PC-3 (cell line): ENCODE results near the gene ASIC3. TPM values are rescaled to one million over a fixed set of nuclear protein-coding genes. Genes with fewer than 3 reads are reported as not detected.

Source experiments
- ATAC-seq: fragments of 200-7000 bp; cut with Tn5 transposase; 2 replicates; pipeline ENCODE4 v1.9.1; 2020; ENCODE audit warnings: mild to moderate bottlenecking, moderate library complexity
- BruUV-seq: library from RNA; stranded (reverse); fragments of 400-500 nt; replicated peaks from 2 replicates; lab custom pipeline; 2021; lab: Mats Ljungman, UMichigan
- CTCF ChIA-PET: fragments of 300-600 bp; sonication (Branson Sonifier 250); formaldehyde crosslinking; loops from one replicate; lab custom pipeline; 2022; ENCODE audit warnings: antibody characterized with exemption; lab: Charles Lee
- POLR2A ChIA-PET: fragments of 300-600 bp; sonication (Branson Sonifier 250); formaldehyde crosslinking; loops from one replicate; lab custom pipeline; 2022; ENCODE audit warnings: antibody characterized with exemption; ENCODE audit not compliant: unreplicated experiment; lab: Charles Lee
- DNase-seq: peaks from one replicate; pipeline ENCODE4 v3.0.0-alpha.2; 2015
- H2AFZ ChIP-seq: fragments of 300-600 bp; sonication (generic); 2 replicates; pipeline ENCODE4 v1.6.0; 2016; ENCODE audit warnings: antibody characterized with exemption, low read length
- H3F3A ChIP-seq: fragments of 300-600 bp; sonication (generic); one replicate; pipeline ENCODE4 v1.6.0; 2017; ENCODE audit warnings: antibody characterized with exemption, low read length, control low read depth, mild to moderate bottlenecking; ENCODE audit not compliant: unreplicated experiment
- H3K27ac ChIP-seq: fragments of 300-600 bp; sonication (generic); 2 replicates; pipeline ENCODE4 v1.5.1; 2016; ENCODE audit warnings: mild to moderate bottlenecking, low read length
- H3K27me3 ChIP-seq: fragments of 300-600 bp; sonication (generic); 2 replicates; pipeline ENCODE4 v1.6.1; 2016; ENCODE audit warnings: low read length, mixed read lengths
- H3K36me3 ChIP-seq: fragments of 300-600 bp; sonication (generic); 2 replicates; pipeline ENCODE4 v1.6.1; 2016; ENCODE audit warnings: low read depth, mixed run types, low read length, mixed read lengths
- H3K4me1 ChIP-seq: fragments of 300-600 bp; sonication (generic); 2 replicates; pipeline ENCODE4 v1.5.1; 2016; ENCODE audit warnings: low read length; ENCODE audit not compliant: insufficient read depth
- H3K4me2 ChIP-seq: fragments of 300-600 bp; sonication (generic); 2 replicates; pipeline ENCODE4 v1.6.0; 2016; ENCODE audit warnings: low read length
- H3K4me3 ChIP-seq: fragments of 300-600 bp; sonication (generic); 2 replicates; pipeline ENCODE4 v1.5.1; 2016; ENCODE audit warnings: mild to moderate bottlenecking, low read length, mixed read lengths
- H3K79me2 ChIP-seq: fragments of 300-600 bp; sonication (generic); 2 replicates; pipeline ENCODE4 v1.6.1; 2017; ENCODE audit warnings: low read length, mixed read lengths
- H3K9ac ChIP-seq: fragments of 300-600 bp; sonication (generic); 2 replicates; pipeline ENCODE4 v1.6.0; 2016; ENCODE audit warnings: mild to moderate bottlenecking, low read length
- H3K9me2 ChIP-seq: fragments of 300-600 bp; sonication (generic); replicated peaks from 2 replicates; pipeline ENCODE4 v1.6.1; 2016; ENCODE audit warnings: mixed run types, low read length, mixed read lengths
- H3K9me3 ChIP-seq: fragments of 300-600 bp; sonication (generic); 2 replicates; pipeline ENCODE4 v1.6.1; 2016; ENCODE audit warnings: low read length, mixed read lengths
- H4K20me1 ChIP-seq: fragments of 300-600 bp; sonication (generic); 2 replicates; pipeline ENCODE4 v1.6.1; 2016; ENCODE audit warnings: low read length, mixed read lengths
- CTCF ChIP-seq: fragments of 300-600 bp; sonication (generic); conservative IDR thresholded peaks from 2 replicates; pipeline ENCODE4 v1.5.1; 2017; ENCODE audit warnings: antibody characterized with exemption, low read depth, mild to moderate bottlenecking, low read length
- EZH2 ChIP-seq: fragments of 300-600 bp; sonication (generic); IDR thresholded peaks from one replicate; pipeline ENCODE4 v1.6.1; 2017; ENCODE audit warnings: antibody characterized with exemption, mild to moderate bottlenecking, low read length; ENCODE audit not compliant: unreplicated experiment
- EZH2phosphoT487 ChIP-seq: fragments of 300-600 bp; sonication (generic); IDR thresholded peaks from 2 replicates; pipeline ENCODE4 v1.6.1; 2018; ENCODE audit warnings: mild to moderate bottlenecking, antibody characterized with exemption, low read length, borderline replicate concordance
- intact Hi-C: fragments of 100-400 bp; cut with micrococcal nuclease; formaldehyde crosslinking; loops from 2 replicates; pipeline ENCODE4 v1.9.0; 2023
- total RNA-seq: library from RNA; depleted of rRNA; stranded (reverse); fragments of >200 nt; gene quantifications from 2 replicates; pipeline ENCODE4 v1.2.3, GENCODE V29; 2014; rRNA removed

ASIC3 gene
- total RNA-seq, 1 experiment from 2014 or later, result 1.7 TPM

DNA sequence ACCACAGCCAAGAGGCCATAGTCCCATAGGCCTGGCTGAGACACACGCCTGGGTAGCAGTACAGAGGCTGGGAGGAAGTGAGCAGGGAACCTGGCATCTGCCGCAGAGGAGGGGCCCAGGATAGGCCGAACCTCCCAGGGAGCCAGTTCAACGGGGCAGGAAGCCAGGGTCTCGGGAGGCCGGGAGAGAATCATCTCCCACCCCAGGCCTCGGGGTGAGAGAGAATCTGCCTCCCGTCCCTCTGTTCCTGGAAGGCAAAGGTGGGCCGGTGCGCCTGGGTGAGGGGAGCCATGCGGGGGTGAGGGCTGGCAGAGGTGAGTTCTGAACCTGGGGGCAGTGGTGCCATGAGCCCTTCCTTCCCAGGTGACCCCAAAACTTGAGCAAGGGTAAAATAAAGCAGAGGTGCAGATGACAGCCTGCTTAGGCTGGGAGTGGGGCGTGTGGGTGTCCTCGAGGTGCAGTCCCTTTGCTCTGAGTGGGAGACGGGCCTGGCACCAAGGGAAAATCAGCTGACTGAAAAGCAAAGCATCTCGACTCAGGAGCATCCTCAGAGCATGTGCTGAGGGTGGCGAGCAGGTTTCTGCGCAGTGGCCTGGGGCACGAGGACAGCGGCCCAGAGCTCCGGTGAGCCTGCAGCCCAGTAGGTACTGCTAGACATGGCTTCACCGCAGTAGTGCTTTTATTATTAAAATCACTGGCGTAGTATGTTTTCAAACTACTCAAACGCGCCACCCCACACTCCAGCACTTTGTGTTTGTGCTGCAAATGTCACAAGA lies 53.5 kb downstream of the ASIC3 start:
- intact Hi-C loops, result no loop called here
- BruUV-seq, result no TSS peak
- ATAC-seq (no peak), DNase-seq (no peak)
- ChIA-PET CTCF (no interaction called here), POLR2A (no interaction called here)
- no peaks in the 10 kb centered on the region for H3F3A ChIP-seq
- H3K79me2 ChIP-seq, result peaks cover 73% of the 10 kb centered on the region
- H3K4me1 ChIP-seq, result no peaks in the 10 kb centered on the region
- no peaks in the 10 kb centered on the region for H4K20me1 ChIP-seq
- TF ChIP-seq EZH2 (no peak), EZH2phosphoT487 (no peak), CTCF (no peak)
- H2AFZ ChIP-seq, result no peak overlapping the region
- H3K36me3 ChIP-seq, result no peaks in the 10 kb centered on the region
- no peaks in the 10 kb centered on the region for H3K9me2 ChIP-seq
- no peaks in the 10 kb centered on the region for H3K27me3 ChIP-seq
- no peak overlapping the region for H3K4me3 ChIP-seq
- H3K9me3 ChIP-seq, result no peaks in the 10 kb centered on the region
- no peak overlapping the region for H3K27ac ChIP-seq
- no peak overlapping the region for H3K9ac ChIP-seq
- H3K4me2 ChIP-seq, result no peak overlapping the region

Other genes starting within 250 kb of the ASIC3 start
- gene TMEM176B, start 248.2 kb upstream of the ASIC3 start, total RNA-seq, result not detected in 2 replicates
- gene TMEM176A, start 247.8 kb upstream of the ASIC3 start, total RNA-seq, result not detected in 2 replicates
- not detected in 2 replicates for gene AOC1, start 196.0 kb upstream of the ASIC3 start, total RNA-seq
- gene KCNH2, start 70.2 kb upstream of the ASIC3 start, total RNA-seq, result 0.84 and 1.6 TPM in 2 replicates
- 0.66 and 2.5 TPM in 2 replicates for gene NOS3, start 57.5 kb upstream of the ASIC3 start, total RNA-seq
- 1.2 and 1.3 TPM in 2 replicates for gene ATG9B, start 24.0 kb upstream of the ASIC3 start, total RNA-seq
- gene ABCB8, start 20.1 kb upstream of the ASIC3 start, total RNA-seq, result 58.4 and 95.7 TPM in 2 replicates
- gene CDK5, start 9.4 kb downstream of the ASIC3 start, total RNA-seq, result 30.6 and 40.1 TPM in 2 replicates
- 267 and 284 TPM in 2 replicates for gene SLC4A2, start 11.1 kb downstream of the ASIC3 start, total RNA-seq
- 163 and 211 TPM in 2 replicates for gene FASTK, start 32.3 kb downstream of the ASIC3 start, total RNA-seq
- gene TMUB1, start 35.0 kb downstream of the ASIC3 start, total RNA-seq, result 52.1 and 71.6 TPM in 2 replicates
- 53.5 and 88.2 TPM in 2 replicates for gene AGAP3, start 37.9 kb downstream of the ASIC3 start, total RNA-seq
- not detected in 2 replicates for gene GBX1, start 119.2 kb downstream of the ASIC3 start, total RNA-seq
- gene ASB10, start 138.7 kb downstream of the ASIC3 start, total RNA-seq, result not detected in 2 replicates
- not detected in 2 replicates for gene H2BK1, start 162.0 kb downstream of the ASIC3 start, total RNA-seq
- gene ABCF2, start 178.7 kb downstream of the ASIC3 start, total RNA-seq, result 55.5 and 75.0 TPM in 2 replicates
- 30.1 and 36.5 TPM in 2 replicates for gene CHPF2, start 184.0 kb downstream of the ASIC3 start, total RNA-seq
- 8.6 and 9.1 TPM in 2 replicates for gene SMARCD3, start 200.2 kb downstream of the ASIC3 start, total RNA-seq